ENCODE measurements around the gene NUDT8. TPM values are rescaled to one million over a fixed set of nuclear protein-coding genes. Genes with fewer than 3 reads are reported as not detected.
A peak's percentile ranks its signal among the peaks of the same experiment; 100 is the strongest.

NUDT8 gene
- total and polyA plus RNA-seq, 9 of the 15 experiments (the other 6 are each of a cell fraction or from before 2014, with no cell fraction given), result 0.23 to 27.8 (median 5.0) TPM

GRCh38 chr11:67635231-67635521, 5.4 kb upstream of the NUDT8 start (continued):
- TF ChIP-seq, protein P1, sequence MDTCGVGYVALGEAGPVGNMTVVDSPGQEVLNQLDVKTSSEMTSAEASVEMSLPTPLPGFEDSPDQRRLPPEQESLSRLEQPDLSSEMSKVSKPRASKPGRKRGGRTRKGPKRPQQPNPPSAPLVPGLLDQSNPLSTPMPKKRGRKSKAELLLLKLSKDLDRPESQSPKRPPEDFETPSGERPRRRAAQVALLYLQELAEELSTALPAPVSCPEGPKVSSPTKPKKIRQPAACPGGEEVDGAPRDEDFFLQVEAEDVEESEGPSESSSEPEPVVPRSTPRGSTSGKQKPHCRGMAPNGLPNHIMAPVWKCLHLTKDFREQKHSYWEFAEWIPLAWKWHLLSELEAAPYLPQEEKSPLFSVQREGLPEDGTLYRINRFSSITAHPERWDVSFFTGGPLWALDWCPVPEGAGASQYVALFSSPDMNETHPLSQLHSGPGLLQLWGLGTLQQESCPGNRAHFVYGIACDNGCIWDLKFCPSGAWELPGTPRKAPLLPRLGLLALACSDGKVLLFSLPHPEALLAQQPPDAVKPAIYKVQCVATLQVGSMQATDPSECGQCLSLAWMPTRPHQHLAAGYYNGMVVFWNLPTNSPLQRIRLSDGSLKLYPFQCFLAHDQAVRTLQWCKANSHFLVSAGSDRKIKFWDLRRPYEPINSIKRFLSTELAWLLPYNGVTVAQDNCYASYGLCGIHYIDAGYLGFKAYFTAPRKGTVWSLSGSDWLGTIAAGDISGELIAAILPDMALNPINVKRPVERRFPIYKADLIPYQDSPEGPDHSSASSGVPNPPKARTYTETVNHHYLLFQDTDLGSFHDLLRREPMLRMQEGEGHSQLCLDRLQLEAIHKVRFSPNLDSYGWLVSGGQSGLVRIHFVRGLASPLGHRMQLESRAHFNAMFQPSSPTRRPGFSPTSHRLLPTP (IDR thresholded peaks at IDR 0.05; ENCODE audit: borderline replicate concordance, extremely low read depth, insufficient read length), result peak; percentile 60
- TF ChIP-seq CBX1 (IDR thresholded peaks at IDR 0.05; ENCODE audit: low read depth), result peak; percentile 40; the same call in 1 of the 2 replicates
- TF ChIP-seq MTA2 (IDR thresholded peaks at IDR 0.05; ENCODE audit: low read depth), result no peak
- TF ChIP-seq RBM25 (IDR thresholded peaks at IDR 0.05; ENCODE audit: low read depth, low read length, severe bottlenecking), result peak; percentile 93
- no peak for TF ChIP-seq NFXL1 (CRISPR knock-in tag; IDR thresholded peaks at IDR 0.05)
- TF ChIP-seq, protein P2, sequence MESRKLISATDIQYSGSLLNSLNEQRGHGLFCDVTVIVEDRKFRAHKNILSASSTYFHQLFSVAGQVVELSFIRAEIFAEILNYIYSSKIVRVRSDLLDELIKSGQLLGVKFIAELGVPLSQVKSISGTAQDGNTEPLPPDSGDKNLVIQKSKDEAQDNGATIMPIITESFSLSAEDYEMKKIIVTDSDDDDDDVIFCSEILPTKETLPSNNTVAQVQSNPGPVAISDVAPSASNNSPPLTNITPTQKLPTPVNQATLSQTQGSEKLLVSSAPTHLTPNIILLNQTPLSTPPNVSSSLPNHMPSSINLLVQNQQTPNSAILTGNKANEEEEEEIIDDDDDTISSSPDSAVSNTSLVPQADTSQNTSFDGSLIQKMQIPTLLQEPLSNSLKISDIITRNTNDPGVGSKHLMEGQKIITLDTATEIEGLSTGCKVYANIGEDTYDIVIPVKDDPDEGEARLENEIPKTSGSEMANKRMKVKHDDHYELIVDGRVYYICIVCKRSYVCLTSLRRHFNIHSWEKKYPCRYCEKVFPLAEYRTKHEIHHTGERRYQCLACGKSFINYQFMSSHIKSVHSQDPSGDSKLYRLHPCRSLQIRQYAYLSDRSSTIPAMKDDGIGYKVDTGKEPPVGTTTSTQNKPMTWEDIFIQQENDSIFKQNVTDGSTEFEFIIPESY (CRISPR knock-in tag; IDR thresholded peaks at IDR 0.05), result no peak
- no peak for TF ChIP-seq STAG1 (CRISPR knock-in tag; IDR thresholded peaks at IDR 0.05; ENCODE audit: borderline replicate concordance)
- TF ChIP-seq PTBP1 (IDR thresholded peaks at IDR 0.05; ENCODE audit: low read depth, low read length), result 0 out of 2 replicates have a peak, but pooled peaks have one; percentile 29
- peak; percentile 90 for TF ChIP-seq ZNF436 (CRISPR knock-in tag; IDR thresholded peaks at IDR 0.05)
- no peak for TF ChIP-seq KLF10 (CRISPR knock-in tag; IDR thresholded peaks at IDR 0.05)
- TF ChIP-seq PATZ1 (CRISPR knock-in tag; IDR thresholded peaks at IDR 0.05; ENCODE audit: borderline replicate concordance), result no peak
- no peak for TF ChIP-seq ZNF280B (CRISPR knock-in tag; IDR thresholded peaks at IDR 0.05)
- peak; percentile 85 for TF ChIP-seq SMARCA5 (IDR thresholded peaks at IDR 0.05)
- no peak for TF ChIP-seq FOSL1 (tag; conservative IDR thresholded peaks at IDR 0.05)
- TF ChIP-seq, protein P3, sequence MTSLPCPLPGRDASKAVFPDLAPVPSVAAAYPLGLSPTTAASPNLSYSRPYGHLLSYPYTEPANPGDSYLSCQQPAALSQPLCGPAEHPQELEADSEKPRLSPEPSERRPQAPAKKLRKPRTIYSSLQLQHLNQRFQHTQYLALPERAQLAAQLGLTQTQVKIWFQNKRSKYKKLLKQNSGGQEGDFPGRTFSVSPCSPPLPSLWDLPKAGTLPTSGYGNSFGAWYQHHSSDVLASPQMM (CRISPR knock-in tag; IDR thresholded peaks at IDR 0.05), result no peak
- no peak for TF ChIP-seq ELF2 (CRISPR knock-in tag; IDR thresholded peaks at IDR 0.05)
- TF ChIP-seq ZNF551 (CRISPR knock-in tag; IDR thresholded peaks at IDR 0.05), result no peak
- no peak for TF ChIP-seq MTA1 (IDR thresholded peaks at IDR 0.05; ENCODE audit: borderline replicate concordance)
- no peak for TF ChIP-seq GATAD2A (IDR thresholded peaks at IDR 0.05)
- no peak for TF ChIP-seq MYNN (IDR thresholded peaks at IDR 0.05)
- no peak for TF ChIP-seq MYNN (CRISPR knock-in tag; IDR thresholded peaks at IDR 0.05)
- TF ChIP-seq RCOR1 (IDR thresholded peaks at IDR 0.05; ENCODE audit: borderline replicate concordance in 1 of 2, low read depth in 2 of 2, low read length in 2 of 2), result peak in 1 of 2 experiments; percentile 40; a peak in 1 of 4 replicates
- TF ChIP-seq EWSR1 (IDR thresholded peaks at IDR 0.05; ENCODE audit: borderline replicate concordance, low read depth, partially characterized antibody), result no peak

Data from K562 (cell line).